ENCODE measurements around the gene MPV17. TPM values are rescaled to one million over a fixed set of nuclear protein-coding genes. Genes with fewer than 3 reads are reported as not detected.
A peak's percentile ranks its signal among the peaks of the same experiment; 100 is the strongest.
"Not testable (repeated sequence)": the region's sequence is repeated elsewhere in the genome, so short reads cannot be mapped to it uniquely, and the experiment has no call there.

The MPV17 gene, protein sequence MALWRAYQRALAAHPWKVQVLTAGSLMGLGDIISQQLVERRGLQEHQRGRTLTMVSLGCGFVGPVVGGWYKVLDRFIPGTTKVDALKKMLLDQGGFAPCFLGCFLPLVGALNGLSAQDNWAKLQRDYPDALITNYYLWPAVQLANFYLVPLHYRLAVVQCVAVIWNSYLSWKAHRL
- total RNA-seq, result 46.2 TPM
- 89.2 TPM for polyA plus RNA-seq

DNA sequence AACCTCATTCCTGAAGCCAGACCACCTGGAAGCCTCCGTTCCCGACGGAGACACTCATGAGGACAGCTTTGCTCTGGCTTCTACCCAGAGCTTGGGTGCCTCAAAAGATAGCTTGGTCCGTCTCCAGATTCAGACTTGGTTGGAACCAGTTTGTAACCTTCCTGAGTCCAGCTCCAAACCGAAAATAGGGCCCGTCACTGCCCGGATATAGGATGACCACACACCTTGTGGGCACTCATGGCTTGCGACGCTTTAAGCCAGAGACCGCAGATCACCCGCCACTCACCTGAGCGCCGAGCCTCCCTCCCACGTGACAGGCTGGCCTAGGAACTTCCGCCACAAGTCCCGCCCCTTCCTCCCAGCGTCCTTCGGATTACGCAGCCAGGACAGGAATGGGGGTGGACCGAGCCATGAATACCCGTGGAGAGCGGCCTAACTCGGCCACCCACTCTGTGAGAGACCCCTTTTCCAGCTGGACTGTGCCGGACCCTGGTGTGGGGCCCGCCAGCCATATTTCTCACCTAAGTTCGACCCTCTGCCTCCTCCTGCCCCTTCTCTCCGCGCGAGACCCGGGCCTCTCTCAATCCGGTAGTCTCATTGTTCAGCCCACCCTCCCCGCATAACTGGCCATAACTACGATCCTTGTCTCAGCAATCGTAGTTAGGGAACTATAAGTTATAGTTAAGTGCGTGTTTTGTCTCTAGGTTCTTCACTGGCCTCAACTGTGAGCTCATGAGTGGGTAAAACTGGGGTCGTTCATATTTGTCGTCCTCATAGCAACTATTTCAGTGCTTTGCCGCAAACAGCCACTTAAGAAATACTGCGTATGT is at the start of gene MPV17:
MPV17 (minus strand) TSS at position 332 of the 830 bp plus-strand sequence. CDS start 580 bp downstream, outside the sequence.
- DNase-seq (ENCODE audit: extremely low spot score), result peak; percentile 88
- peak within 1 kb of the TSS; percentile 72 for H3K4me3 ChIP-seq (ENCODE audit: low read depth, low read length)
- under 1% methylated on average over 39 of the region's 39 CpGs for WGBS
- H3K36me3 ChIP-seq (ENCODE audit: insufficient read depth), result no peaks in the 10 kb centered on the region
- peaks cover 2% of the 10 kb centered on the region for H3K4me1 ChIP-seq (ENCODE audit: insufficient read depth)
- H3K27ac ChIP-seq (ENCODE audit: low read depth), result peak within 1 kb of the TSS; percentile 90

DNA sequence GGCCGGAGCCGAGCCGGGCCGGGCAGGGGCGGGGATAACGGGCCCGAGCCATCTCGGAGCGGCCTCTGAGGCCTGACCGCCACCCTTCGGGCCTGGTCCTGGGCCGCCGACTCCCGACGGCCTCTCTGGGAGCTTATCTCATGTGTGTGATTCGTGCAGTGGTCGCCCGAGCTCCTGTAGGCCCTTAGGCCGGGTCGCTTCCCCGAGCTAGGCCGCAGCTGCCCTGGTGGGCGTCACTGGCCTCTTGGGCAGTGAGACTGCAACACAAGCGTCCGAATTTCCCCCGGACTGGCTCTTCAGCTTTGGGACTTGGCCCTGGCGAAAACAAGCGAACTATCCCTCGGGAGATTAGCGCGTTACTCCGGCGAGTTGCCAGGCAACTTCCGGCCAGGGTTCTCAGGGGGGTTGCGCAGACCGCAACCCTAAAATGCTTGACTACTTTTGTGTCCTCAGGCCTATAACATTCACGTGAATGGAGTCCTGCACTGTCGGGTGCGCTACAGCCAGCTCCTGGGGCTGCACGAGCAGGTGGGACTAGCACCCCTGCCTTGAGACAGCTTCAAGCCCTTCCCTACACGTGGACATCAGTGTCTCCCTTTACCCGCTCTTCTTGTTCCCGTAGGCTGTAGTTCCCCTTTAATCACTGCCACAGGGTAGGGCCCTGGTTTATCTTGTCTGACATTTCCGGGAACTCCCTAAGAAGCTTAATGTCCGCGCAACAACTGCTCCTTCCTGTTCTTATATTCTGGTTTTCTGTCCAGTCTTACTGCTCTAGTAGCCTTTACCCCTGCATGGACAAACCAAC is 48.1 kb upstream of the MPV17 start:
- no peak for DNase-seq (ENCODE audit: extremely low spot score)
- Histone ChIP-seq H3K4me1 (ENCODE audit: insufficient read depth) (no peaks in the 10 kb centered on the region), H3K27ac (ENCODE audit: low read depth) (peak overlapping the region; percentile 71), H3K4me3 (ENCODE audit: low read depth, low read length) (peak overlapping the region; percentile 97), H3K36me3 (ENCODE audit: insufficient read depth) (peaks cover 6% of the 10 kb centered on the region)
- WGBS, result under 1% methylated on average over 46 of the region's 46 CpGs

DNA sequence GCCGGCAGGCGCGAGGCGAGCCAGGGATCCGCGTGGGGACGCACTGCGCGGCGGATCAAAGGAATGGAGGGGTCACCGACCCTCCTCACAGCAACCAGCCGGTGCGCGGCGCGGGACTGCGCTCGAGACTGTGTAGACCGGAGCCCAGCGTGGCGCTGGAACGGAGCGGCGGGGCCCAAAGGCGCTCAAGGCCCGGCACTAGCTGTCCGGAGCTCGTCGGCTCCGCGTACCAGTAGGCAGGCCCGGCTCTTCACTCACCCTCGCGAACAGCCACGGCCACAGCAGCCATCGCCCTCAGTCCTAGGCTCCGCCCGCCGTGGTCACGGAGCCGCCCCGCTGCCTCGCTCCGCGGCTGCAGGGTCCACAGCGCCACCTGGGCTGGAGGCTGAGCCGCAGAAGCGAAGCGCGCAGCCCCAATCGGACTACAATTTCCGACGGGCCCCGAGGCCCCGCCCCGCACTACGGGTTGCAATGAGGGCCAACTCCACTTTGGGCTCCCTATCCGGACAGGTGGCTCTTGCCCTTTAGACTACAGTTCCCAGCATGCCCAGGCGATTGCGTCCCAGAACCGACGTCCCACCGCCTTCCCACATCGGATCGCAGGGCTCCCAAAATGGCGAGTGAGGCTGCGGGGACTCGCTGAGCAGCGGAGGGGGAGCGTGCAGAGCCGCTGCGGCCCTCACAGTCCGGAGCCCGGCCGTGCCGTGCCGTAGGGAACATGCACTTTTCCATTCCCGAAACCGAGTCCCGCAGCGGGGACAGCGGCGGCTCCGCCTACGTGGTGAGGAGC is 47.3 kb upstream of the MPV17 start, which contains the start of the genes EIF2B4 and SNX17:
EIF2B4 (minus strand) TSS at position 313 of the 790 bp plus-strand sequence; CDS start at position 289, 24 bp downstream.
SNX17 (plus strand) TSS at position 591 of the 790 bp plus-strand sequence; CDS start at position 719, 128 bp downstream.
- Histone ChIP-seq H3K36me3 (ENCODE audit: insufficient read depth) (peaks cover 6% of the 10 kb centered on the region), H3K27ac (ENCODE audit: low read depth) (peak within 1 kb of the TSS; percentile 88), H3K4me1 (ENCODE audit: insufficient read depth) (no peaks in the 10 kb centered on the region), H3K4me3 (ENCODE audit: low read depth, low read length) (peak within 1 kb of the TSS; percentile 97)
- peak; percentile 99 for DNase-seq (ENCODE audit: extremely low spot score)
- under 1% methylated on average over 85 of the region's 85 CpGs for WGBS

DNA sequence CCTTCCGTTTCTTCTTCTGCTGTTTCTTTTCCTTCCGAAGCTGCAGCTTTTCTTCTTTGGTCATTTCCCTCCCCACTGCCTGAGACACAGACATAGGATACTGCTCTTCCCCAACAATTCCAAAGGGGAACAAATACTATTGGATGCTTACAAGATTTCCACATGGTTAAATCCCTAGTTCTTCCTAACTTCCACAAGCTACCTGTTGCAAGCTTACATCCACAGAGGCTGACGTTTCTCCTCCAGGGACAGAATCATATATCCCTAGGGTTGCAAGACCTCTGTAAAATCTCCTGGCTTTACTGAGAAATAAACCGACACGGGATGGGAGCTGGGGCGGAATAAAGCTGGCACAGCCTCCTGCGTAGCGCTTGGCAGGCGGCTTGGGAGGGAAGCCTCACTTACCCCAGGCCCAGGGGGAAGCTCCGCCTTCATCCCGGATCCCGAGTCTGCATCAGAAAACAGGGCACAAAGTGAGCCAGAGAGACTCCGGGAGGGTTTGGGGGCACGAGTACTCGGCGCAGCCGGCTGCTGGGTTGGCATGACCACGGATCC is 46.7 kb upstream of the MPV17 start:
- Histone ChIP-seq H3K4me3 (ENCODE audit: low read depth, low read length) (peak overlapping the region; percentile 97), H3K4me1 (ENCODE audit: insufficient read depth) (no peaks in the 10 kb centered on the region), H3K36me3 (ENCODE audit: insufficient read depth) (peaks cover 6% of the 10 kb centered on the region), H3K27ac (ENCODE audit: low read depth) (peak overlapping the region; percentile 88)
- DNase-seq (ENCODE audit: extremely low spot score), result no peak
- 1% methylated on average over 18 of the region's 18 CpGs for WGBS

DNA sequence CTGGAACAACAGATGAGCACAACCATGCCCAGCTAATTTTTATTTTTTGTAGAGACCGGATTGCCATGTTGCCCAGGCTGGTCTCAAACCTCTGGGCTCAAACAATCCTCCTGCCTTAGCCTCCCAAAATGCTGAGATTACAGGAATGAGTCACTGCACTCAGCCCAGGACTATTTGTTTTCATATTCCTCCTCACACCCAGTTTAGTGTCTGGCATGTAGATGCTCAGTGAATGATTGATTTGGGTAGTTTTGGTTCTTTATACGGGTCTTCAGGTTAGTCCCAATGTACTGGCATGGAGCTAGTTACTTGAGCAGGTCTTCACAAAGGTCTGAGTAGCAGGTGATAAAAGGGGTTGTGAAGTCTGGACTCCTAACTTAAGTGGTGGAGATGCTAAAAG is 41.0 kb upstream of the MPV17 start:
- no peak overlapping the region for H3K4me3 ChIP-seq (ENCODE audit: low read depth, low read length)
- no peak for DNase-seq (ENCODE audit: extremely low spot score)
- peaks cover 6% of the 10 kb centered on the region for H3K36me3 ChIP-seq (ENCODE audit: insufficient read depth)
- 85% methylated on average over 2 of the region's 2 CpGs for WGBS
- H3K4me1 ChIP-seq (ENCODE audit: insufficient read depth), result no peaks in the 10 kb centered on the region
- no peak overlapping the region for H3K27ac ChIP-seq (ENCODE audit: low read depth)

DNA sequence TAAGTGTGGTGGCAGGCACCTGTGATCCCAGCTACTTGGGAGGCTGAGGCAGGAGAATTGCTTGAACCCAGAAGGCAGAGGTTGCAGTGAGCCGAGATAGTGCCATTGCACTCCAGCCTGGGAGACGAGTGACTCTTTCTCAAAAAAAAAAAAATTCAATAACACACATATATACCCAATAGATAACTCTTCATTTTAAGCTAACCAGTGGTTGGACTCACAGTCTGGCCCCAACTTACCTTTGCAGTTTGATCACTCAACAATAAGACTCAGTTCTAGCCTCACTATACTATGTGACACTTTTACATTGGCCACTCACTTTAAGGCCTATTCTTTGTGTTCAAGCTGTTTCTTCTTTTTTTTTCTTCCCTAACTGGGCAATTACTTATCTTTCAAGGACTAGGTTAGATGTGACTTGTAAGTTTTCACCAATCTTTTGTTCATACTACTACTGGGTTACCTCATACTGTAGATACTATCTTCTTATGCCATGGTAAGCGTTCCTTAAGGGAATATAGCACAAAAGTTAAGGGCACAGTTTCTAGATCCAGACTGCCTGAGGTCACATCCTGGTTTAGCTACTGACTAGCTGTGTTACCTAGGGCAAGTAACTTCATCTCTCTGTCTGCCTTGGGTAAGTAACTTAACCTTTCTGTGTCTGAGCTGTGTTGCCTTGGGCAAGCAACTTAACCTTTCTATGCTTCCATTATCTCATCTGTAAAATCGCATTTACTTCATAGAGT is 40.0 kb upstream of the MPV17 start:
- H3K27ac ChIP-seq (ENCODE audit: low read depth), result no peak overlapping the region
- no peak for DNase-seq (ENCODE audit: extremely low spot score)
- 91% methylated on average over 4 of the region's 4 CpGs for WGBS
- peaks cover 6% of the 10 kb centered on the region for H3K36me3 ChIP-seq (ENCODE audit: insufficient read depth)
- H3K4me1 ChIP-seq (ENCODE audit: insufficient read depth), result no peaks in the 10 kb centered on the region
- H3K4me3 ChIP-seq (ENCODE audit: low read depth, low read length), result no peak overlapping the region

DNA sequence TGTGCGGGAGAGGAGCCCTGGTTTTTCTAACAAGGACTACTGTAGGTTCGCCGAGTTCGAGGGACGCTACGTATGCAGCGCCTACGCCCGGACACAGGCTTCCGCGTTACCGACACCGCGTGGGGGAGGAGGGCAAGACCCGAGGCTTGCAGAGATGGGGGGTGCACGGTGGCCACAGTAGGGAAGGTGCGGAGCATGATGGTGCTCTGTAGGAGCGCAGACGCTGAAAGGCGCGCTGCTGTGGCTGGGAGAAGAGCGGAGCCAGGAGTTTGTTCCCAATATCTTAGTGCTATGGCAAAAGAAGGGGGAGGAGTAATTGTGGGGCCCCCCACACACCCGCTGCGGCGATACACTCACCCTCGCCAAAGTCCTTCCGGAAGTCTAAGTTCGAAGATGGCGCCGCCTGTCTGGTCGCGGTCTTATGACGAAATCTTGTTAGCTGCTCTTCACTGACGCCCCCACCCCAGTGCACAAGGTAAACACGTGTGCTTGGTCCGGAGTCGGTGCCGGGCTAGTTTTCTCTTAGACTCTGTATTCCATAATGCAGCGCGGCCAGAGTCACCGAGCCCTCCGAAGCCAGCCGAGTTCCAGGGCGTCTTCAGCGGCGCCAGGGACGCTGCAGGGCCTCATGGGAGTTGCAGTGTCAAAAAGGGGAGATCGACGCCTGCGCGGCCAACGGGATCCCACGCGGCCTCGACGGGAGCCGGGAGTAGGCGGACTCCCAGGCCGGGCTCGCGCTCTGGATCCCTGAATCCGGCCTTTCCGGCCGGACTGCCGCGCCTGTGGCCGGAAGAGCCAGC is 33.7 kb upstream of the MPV17 start, which contains the start of gene GTF3C2:
GTF3C2 (minus strand) TSS at position 383 of the 800 bp plus-strand sequence. CDS start 13,210 bp downstream, outside the sequence.
- peak; percentile 95 for DNase-seq (ENCODE audit: extremely low spot score)
- peak within 1 kb of the TSS; percentile 91 for H3K27ac ChIP-seq (ENCODE audit: low read depth)
- no peaks in the 10 kb centered on the region for H3K36me3 ChIP-seq (ENCODE audit: insufficient read depth)
- H3K4me1 ChIP-seq (ENCODE audit: insufficient read depth), result peaks cover 2% of the 10 kb centered on the region
- H3K4me3 ChIP-seq (ENCODE audit: low read depth, low read length), result peak within 1 kb of the TSS; percentile 72
- WGBS, result under 1% methylated on average over 67 of the region's 67 CpGs

DNA sequence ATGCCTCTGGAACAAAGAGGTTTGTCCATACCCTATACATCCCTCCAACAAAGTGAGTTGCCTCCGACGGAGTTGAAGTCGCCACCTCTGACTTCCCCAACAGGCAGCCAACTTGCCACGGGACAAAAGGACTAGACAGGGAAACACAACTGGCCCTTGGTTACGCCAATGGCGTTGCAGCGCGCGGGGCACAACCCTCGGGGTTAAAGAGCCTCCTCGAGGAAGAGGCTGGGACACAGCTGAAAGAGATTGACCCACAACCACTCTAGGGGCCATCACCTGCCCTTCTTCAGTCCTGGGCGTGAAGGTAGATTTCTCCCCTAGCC is 33.1 kb upstream of the MPV17 start:
- WGBS, result 0% methylated on average over 12 of the region's 12 CpGs
- Histone ChIP-seq H3K4me3 (ENCODE audit: low read depth, low read length) (peak overlapping the region; percentile 72), H3K4me1 (ENCODE audit: insufficient read depth) (peaks cover 2% of the 10 kb centered on the region), H3K36me3 (ENCODE audit: insufficient read depth) (no peaks in the 10 kb centered on the region), H3K27ac (ENCODE audit: low read depth) (peak overlapping the region; percentile 83)
- no peak for DNase-seq (ENCODE audit: extremely low spot score)

DNA sequence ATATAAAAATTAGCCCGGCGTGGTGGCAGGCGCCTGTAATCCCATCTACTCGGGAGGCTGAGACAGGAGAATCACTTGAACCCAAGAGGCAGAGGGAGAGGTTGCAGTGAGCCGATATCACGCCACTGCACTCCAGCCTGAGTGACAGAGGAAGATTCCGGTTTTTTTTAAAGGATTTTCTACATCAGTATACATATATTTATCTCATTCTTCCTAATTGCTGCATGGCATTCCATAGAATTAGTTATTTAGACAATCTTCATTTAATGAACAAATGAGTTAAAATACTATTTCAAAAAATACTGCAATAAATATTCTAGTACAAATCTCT is 31.7 kb upstream of the MPV17 start:
- DNase-seq (ENCODE audit: extremely low spot score), result no peak
- Histone ChIP-seq H3K36me3 (ENCODE audit: insufficient read depth) (no peaks in the 10 kb centered on the region), H3K27ac (ENCODE audit: low read depth) (no peak overlapping the region), H3K4me1 (ENCODE audit: insufficient read depth) (peaks cover 2% of the 10 kb centered on the region), H3K4me3 (ENCODE audit: low read depth, low read length) (no peak overlapping the region)
- 86% methylated on average over 7 of the region's 7 CpGs for WGBS

DNA sequence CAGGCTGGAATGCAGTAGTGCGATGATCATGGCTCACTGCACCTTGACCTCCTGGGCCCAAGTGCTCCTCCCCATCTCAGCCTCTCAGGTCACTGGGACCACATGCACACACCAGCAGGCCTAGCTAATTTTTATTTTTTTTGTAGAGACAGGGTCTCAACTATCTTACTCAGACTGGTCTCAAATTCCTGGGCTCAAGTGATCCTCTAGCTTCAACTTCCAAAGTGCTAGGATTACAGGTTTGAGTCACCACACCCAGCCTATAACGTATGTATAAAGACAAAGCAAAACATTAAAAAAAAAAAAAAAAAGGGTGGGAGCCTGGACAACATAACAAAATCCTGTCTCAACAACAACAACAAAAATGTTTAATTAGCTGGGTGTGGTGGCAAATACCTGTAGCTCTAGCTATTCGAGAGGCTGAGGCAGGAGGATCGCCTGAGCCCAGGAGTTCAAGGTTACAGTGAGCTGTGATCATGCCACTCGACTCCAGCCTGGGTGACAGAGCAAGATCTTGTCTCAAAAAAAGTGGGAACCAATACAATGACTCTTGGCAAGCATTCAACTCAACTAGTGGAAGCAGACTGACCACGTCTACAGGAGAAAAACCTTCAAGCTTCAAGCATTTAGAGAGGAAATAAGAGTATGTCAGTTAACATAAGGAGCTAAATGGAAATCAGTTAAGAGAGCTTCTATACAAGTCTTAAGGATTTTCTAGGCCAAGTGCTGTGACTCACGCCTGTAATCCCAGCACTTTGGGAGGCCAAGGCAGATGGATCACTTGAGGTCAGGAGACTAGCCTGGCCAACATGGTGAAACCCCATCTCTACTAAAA is 31.1 kb upstream of the MPV17 start:
- no peak for DNase-seq (ENCODE audit: extremely low spot score)
- peaks cover 2% of the 10 kb centered on the region for H3K4me1 ChIP-seq (ENCODE audit: insufficient read depth)
- no peaks in the 10 kb centered on the region for H3K36me3 ChIP-seq (ENCODE audit: insufficient read depth)
- WGBS, result 74% methylated on average over 7 of the region's 7 CpGs
- no peak overlapping the region for H3K4me3 ChIP-seq (ENCODE audit: low read depth, low read length)
- H3K27ac ChIP-seq (ENCODE audit: low read depth), result no peak overlapping the region

DNA sequence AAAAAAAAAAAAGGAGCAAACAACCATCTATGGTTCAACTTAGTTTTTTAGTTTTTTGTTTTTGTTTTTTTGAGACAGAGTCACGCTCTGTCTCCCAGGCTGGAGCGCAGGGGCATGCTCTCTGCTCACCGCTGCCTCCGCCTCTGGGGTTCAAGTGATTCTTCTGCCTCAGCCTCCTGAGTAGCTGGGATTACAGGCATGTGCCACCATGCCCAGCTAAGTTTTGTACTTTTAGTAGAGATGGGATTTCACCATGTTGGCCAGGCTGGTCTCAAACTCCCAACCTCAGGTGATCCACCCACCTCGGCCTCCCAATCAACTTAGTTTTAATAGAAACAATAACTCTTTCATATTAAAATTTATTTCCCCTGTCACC is 30.5 kb upstream of the MPV17 start:
- WGBS, result 95% methylated on average over 5 of the region's 5 CpGs
- H3K36me3 ChIP-seq (ENCODE audit: insufficient read depth); H3K27ac ChIP-seq (ENCODE audit: low read depth); H3K4me1 ChIP-seq (ENCODE audit: insufficient read depth); DNase-seq (ENCODE audit: extremely low spot score); H3K4me3 ChIP-seq (ENCODE audit: low read depth, low read length): not testable (repeated sequence)
